Kidney tubule cell (primary cell): ENCODE results near the gene STRN4.
A peak's percentile ranks its signal among the peaks of the same experiment; 100 is the strongest.

Experiments
- DNase-seq: peaks from one replicate; pipeline ENCODE4 v3.0.0-alpha.2; 2018; ENCODE audit warnings: low spot score

STRN4 gene

GRCh38 chr19:46744005-46744691 is 2.1 kb downstream of the STRN4 start:
- DNase-seq, result no peak

- DNase-seq, result no peak
Observed at GRCh38 chr19:46742926-46743480, 3.2 kb downstream of the STRN4 start.

- no peak for DNase-seq
Observed at GRCh38 chr19:46741447-46741846, 4.8 kb downstream of the STRN4 start.

- no peak for DNase-seq
Observed at GRCh38 chr19:46739290-46739771, 6.9 kb downstream of the STRN4 start.

- no peak for DNase-seq
Observed at GRCh38 chr19:46737761-46738171, 8.5 kb downstream of the STRN4 start.

GRCh38 chr19:46737298-46737654 is 9.0 kb downstream of the STRN4 start:
- no peak for DNase-seq

GRCh38 chr19:46736531-46737297 is 9.5 kb downstream of the STRN4 start:
- DNase-seq, result no peak

GRCh38 chr19:46733690-46734292 is 12.5 kb downstream of the STRN4 start:
- DNase-seq, result no peak

- DNase-seq, result no peak
Observed at GRCh38 chr19:46732966-46733689, 13.1 kb downstream of the STRN4 start.

- peak; percentile 29 for DNase-seq
Observed at GRCh38 chr19:46732172-46732938, 13.9 kb downstream of the STRN4 start.

- DNase-seq, result no peak
Observed at GRCh38 chr19:46731584-46731983, 14.7 kb downstream of the STRN4 start.

- DNase-seq, result peak; percentile 85
Observed at GRCh38 chr19:46731007-46731501, 15.2 kb downstream of the STRN4 start.

GRCh38 chr19:46730595-46730994 is 15.7 kb downstream of the STRN4 start:
- DNase-seq, result no peak

- DNase-seq, result no peak
Observed at GRCh38 chr19:46730187-46730586, 16.1 kb downstream of the STRN4 start.

- no peak for DNase-seq
Observed at GRCh38 chr19:46729696-46730095, 16.6 kb downstream of the STRN4 start.

GRCh38 chr19:46728693-46729339 is 17.4 kb downstream of the STRN4 start:
- peak; percentile 63 for DNase-seq

- DNase-seq, result no peak
Observed at GRCh38 chr19:46728208-46728607, 18.0 kb downstream of the STRN4 start.

GRCh38 chr19:46727757-46728156 is 18.5 kb downstream of the STRN4 start:
- no peak for DNase-seq

- DNase-seq, result no peak
Observed at GRCh38 chr19:46726971-46727501, 19.2 kb downstream of the STRN4 start.

GRCh38 chr19:46726551-46726950 is 19.7 kb downstream of the STRN4 start:
- DNase-seq, result no peak
